GM13976 (cell line): Measurements from ENCODE around the gene DDI2.

Experiments used
- DNase-seq: peaks from one replicate; pipeline ENCODE4 v3.0.0; 2012; ENCODE audit warnings: low spot score
- CTCF ChIP-seq: IDR thresholded peaks from 2 replicates; pipeline ENCODE4 v1.5.1; 2012; ENCODE audit warnings: borderline replicate concordance, mild to moderate bottlenecking; ENCODE audit not compliant: insufficient read depth; ENCODE audit errors: extremely low read depth, missing control alignments, control extremely low read depth
- in situ Hi-C: fragments of 300-500 bp; cut with MboI; formaldehyde crosslinking; loops from one replicate; pipeline ENCODE4 v1.12.0; 2022; ENCODE audit warnings: low sequenced_read_pairs, mixed read lengths, inconsistent platforms; ENCODE audit not compliant: unreplicated experiment

The DDI2 gene

DNA sequence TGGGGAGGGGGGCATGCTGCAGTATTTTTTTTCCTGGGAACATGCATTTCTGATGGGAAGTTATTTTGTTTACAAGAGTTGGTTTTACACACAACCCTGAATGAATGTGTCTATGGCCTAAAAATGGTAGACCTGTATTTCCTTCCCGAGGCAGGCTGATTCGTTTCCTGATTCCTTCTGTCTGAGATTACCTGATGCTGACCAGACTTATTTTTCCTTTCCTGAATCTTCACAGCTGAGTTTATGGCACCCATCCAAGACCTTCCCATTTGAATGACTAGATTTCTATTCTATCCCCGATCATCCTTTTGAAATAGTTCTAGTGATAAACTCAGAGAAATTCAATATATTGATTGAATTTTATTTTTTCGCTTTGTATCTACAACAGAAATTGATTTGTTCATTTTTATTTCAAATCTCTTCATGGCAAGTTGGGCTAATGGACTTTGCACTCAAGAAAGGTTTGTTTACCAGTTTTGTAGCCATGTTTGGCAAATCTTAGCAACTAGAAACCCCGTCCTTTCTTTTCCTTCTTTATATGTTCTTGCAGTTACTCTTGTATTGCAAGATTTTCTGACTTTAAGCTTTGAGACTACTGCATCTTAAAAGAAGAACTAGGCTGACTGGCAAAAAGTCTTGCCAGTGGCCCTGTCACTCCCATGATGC, 51.0 kb downstream of the DDI2 start:
- no peak for DNase-seq
- in situ Hi-C loops: no loop called here
- TF ChIP-seq CTCF: no peak

GRCh38 chr1:15669074-15669473, 51.8 kb downstream of the DDI2 start:
- in situ Hi-C loops: no loop called here
- no peak for DNase-seq
- TF ChIP-seq CTCF: no peak

DNA sequence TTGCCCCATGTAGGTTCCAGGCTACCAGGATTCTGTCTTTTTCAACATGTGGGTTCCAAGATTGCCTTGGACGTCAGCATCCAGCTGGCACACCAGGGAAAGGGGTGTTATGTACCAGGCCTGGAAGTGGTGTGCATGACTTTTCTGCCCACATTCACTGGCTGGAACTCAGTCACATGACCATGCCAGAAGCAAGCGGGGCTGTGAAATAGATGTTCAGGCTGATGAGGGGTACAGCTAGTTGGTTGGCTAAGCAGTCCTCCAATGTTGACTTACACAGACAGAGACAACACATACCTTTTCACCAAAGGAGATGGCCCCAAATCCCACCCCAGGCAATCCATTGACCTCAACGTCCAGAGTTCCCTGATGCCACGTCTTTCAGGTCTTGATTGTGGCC, 52.6 kb downstream of the DDI2 start:
- in situ Hi-C loops: no loop called here

GRCh38 chr1:15671430-15671829, 54.2 kb downstream of the DDI2 start:
- in situ Hi-C loops: no loop called here
- no peak for DNase-seq
- no peak for TF ChIP-seq CTCF

More for the DNA sequence above, 52.6 kb downstream of the DDI2 start:
- no peak for TF ChIP-seq CTCF
- no peak for DNase-seq

DNA sequence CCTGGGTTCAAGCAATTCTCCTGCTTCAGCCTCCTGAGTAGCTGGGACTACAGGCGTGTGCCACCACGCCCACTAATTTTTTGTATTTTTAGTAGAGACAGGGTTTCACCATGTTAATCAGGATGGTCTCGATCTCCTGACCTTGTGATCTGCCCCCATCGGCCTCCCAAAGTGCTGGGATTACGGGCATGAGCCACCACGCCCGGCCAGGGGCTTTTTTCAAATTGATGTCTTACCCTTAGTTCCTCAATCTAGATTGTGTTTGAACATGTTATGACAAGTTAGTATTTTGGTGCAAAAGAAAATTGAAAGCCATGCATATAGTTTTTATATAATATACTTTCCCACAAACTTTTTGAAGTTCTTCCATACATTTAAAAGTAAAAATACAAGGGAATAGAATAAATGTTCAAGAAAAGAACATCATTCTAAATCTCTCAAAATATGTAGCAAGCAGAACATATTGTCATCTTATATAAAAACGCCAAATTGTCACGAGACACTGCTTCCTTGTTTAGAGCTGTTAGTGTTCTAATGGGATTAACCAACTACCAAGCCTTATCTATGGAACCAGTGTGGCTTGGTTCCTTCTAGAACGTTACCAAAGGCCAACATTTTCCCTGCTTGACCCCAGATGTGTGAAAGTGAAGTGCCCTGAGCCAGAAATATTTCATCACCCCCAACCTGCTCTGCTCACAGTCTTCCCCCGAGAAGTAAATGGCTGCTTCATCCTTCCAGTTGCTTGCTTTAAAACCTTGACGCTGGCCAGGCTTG, 57.3 kb downstream of the DDI2 start:
- in situ Hi-C loops: no loop called here
- no peak for DNase-seq
- TF ChIP-seq CTCF: no peak

DNA sequence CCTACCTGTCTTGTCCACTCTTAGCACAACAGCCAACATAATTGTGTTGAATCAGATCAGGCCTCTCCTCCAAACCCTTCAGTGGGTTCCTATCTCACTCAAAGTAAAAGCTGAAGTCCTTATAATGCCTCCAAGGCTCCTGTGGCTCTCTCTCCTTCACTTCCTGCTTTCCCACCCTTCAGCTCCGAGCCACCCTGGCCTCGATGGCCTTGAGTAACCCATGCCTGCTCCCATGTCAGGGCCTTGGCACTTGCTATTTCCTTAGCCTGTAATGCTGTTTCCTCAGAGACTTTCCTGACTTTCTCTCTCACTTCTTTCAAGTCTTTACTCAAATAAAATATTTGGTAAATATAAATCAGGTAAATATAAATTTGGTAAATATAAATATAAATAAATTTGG, 58.8 kb downstream of the DDI2 start:
- in situ Hi-C loops: no loop called here
- no peak for TF ChIP-seq CTCF
- DNase-seq: no peak
